CD1c-positive myeloid dendritic cell (primary cell): ENCODE results near the gene CACNB1.
"Not testable (repeated sequence)": the region's sequence is repeated elsewhere in the genome, so short reads cannot be mapped to it uniquely, and the experiment has no call there.

Source experiments
- DNase-seq: peaks from one replicate; pipeline ENCODE4 v3.0.0-alpha.2; 2016; ENCODE audit errors: extremely low spot score

CACNB1 gene

GRCh38 chr17:39174920-39175694 lies 22.4 kb downstream of the CACNB1 start:
- DNase-seq = peak; percentile 76

- DNase-seq = no peak
These were observed 23.8 kb downstream of the CACNB1 start for GRCh38 chr17:39173526-39174274.

GRCh38 chr17:39173080-39173479 lies 24.4 kb downstream of the CACNB1 start:
- no peak for DNase-seq

- DNase-seq = no peak
These were observed 25.5 kb downstream of the CACNB1 start for GRCh38 chr17:39171933-39172332.

GRCh38 chr17:39170558-39170957 lies 26.9 kb downstream of the CACNB1 start:
- DNase-seq = no peak

- peak; percentile 9 for DNase-seq
These were observed 27.4 kb downstream of the CACNB1 start for GRCh38 chr17:39170109-39170508.

GRCh38 chr17:39169518-39169917 lies 28.0 kb downstream of the CACNB1 start:
- no peak for DNase-seq

GRCh38 chr17:39169101-39169500 lies 28.4 kb downstream of the CACNB1 start:
- DNase-seq = no peak

- not testable (repeated sequence) for DNase-seq
These were observed 29.0 kb downstream of the CACNB1 start for GRCh38 chr17:39168503-39168902.

- DNase-seq = peak; percentile 18
These were observed 30.0 kb downstream of the CACNB1 start for GRCh38 chr17:39167476-39167875.

- DNase-seq = no peak
These were observed 30.8 kb downstream of the CACNB1 start for GRCh38 chr17:39166437-39167335.

GRCh38 chr17:39165841-39166349 lies 31.6 kb downstream of the CACNB1 start, which contains the start of gene ARL5C:
ARL5C (minus strand) TSS chr17:39166161; CDS start chr17:39165760, 401 bp downstream.
- no peak for DNase-seq

GRCh38 chr17:39165178-39165840 lies 32.2 kb downstream of the CACNB1 start:
- no peak for DNase-seq

- peak; percentile 82 for DNase-seq
These were observed 32.8 kb downstream of the CACNB1 start for GRCh38 chr17:39164675-39165143.

GRCh38 chr17:39161962-39162361 lies 35.5 kb downstream of the CACNB1 start:
- no peak for DNase-seq

- no peak for DNase-seq
These were observed 38.8 kb downstream of the CACNB1 start for GRCh38 chr17:39158623-39159022.

GRCh38 chr17:39156491-39156890 lies 41.0 kb downstream of the CACNB1 start:
- no peak for DNase-seq

GRCh38 chr17:39155654-39156053 lies 41.8 kb downstream of the CACNB1 start:
- DNase-seq = no peak

GRCh38 chr17:39153599-39154051 lies 43.8 kb downstream of the CACNB1 start:
- DNase-seq = peak; percentile 97

GRCh38 chr17:39151943-39152818 lies 45.3 kb downstream of the CACNB1 start:
- DNase-seq = no peak
